Brain pericyte (primary cell): ENCODE measurements around the gene PRAME.
"Not testable (repeated sequence)": the region's sequence is repeated elsewhere in the genome, so short reads cannot be mapped to it uniquely, and the experiment has no call there.

ENCODE experiments used
- DNase-seq: peaks from one replicate; pipeline ENCODE4 v3.0.0-alpha.2; 2012; ENCODE audit warnings: low read depth, low spot score

PRAME gene

GRCh38 chr22:22581524-22581923 is 22.5 kb upstream of the PRAME start:
- not testable (repeated sequence) for DNase-seq

- no peak for DNase-seq
Measured at GRCh38 chr22:22579869-22580604, 21.0 kb upstream of the PRAME start.

GRCh38 chr22:22578702-22579424 is 19.8 kb upstream of the PRAME start:
- no peak for DNase-seq

- no peak for DNase-seq
Measured at GRCh38 chr22:22576989-22577427, 17.9 kb upstream of the PRAME start.

GRCh38 chr22:22576244-22576988 is 17.4 kb upstream of the PRAME start:
- no peak for DNase-seq

GRCh38 chr22:22574361-22574760 is 15.3 kb upstream of the PRAME start:
- no peak for DNase-seq

- no peak for DNase-seq
Measured at GRCh38 chr22:22573047-22573889, 14.2 kb upstream of the PRAME start.

- DNase-seq: no peak
Measured at GRCh38 chr22:22571862-22572261, 12.8 kb upstream of the PRAME start.

GRCh38 chr22:22571429-22571828 is 12.4 kb upstream of the PRAME start:
- DNase-seq: no peak

- DNase-seq: no peak
Measured at GRCh38 chr22:22569218-22569617, 10.2 kb upstream of the PRAME start.

- no peak for DNase-seq
Measured at GRCh38 chr22:22565981-22566380, 6.9 kb upstream of the PRAME start.

- no peak for DNase-seq
Measured at GRCh38 chr22:22558071-22558971, 744 bp downstream of the PRAME start.

- DNase-seq: no peak
Measured at GRCh38 chr22:22556995-22557925, 1.8 kb downstream of the PRAME start.

GRCh38 chr22:22556578-22556977 is 2.5 kb downstream of the PRAME start:
- DNase-seq: no peak

- DNase-seq: no peak
Measured at GRCh38 chr22:22555596-22555995, 3.5 kb downstream of the PRAME start.

GRCh38 chr22:22554587-22555284 is 4.3 kb downstream of the PRAME start:
- DNase-seq: no peak

GRCh38 chr22:22553735-22554586 is 5.1 kb downstream of the PRAME start:
- DNase-seq: no peak

GRCh38 chr22:22553141-22553540 is 5.9 kb downstream of the PRAME start:
- no peak for DNase-seq
